H1 (cell line): ENCODE data around the gene HMCN2. TPM values are rescaled to one million over a fixed set of nuclear protein-coding genes. Genes with fewer than 3 reads are reported as not detected.

Experiments used
- CTCF ChIA-PET: fragments of 300-600 bp; sonication (Branson Sonifier 250); formaldehyde crosslinking; loops from one replicate; lab custom pipeline; 2021; ENCODE audit not compliant: partially characterized antibody; lab: Charles Lee
- POLR2A ChIA-PET: fragments of 300-600 bp; sonication (Branson Sonifier 250); formaldehyde crosslinking; loops from one replicate; lab custom pipeline; 2021; ENCODE audit warnings: inconsistent platforms; ENCODE audit not compliant: partially characterized antibody; lab: Charles Lee
- DNase-seq, 2 experiments: peaks; one replicate each; pipeline versions ENCODE4 v3.0.0 to v3.0.0-alpha.2; 2010 to 2022; ENCODE audit warnings: low spot score in 2 of 2, low read depth in 1 of 2, mixed read lengths in 1 of 2
- FAIRE-seq: peaks from 2 replicates; lab custom pipeline; 2011; peaks lifted over from hg19 to GRCh38; lab: Jason Lieb, UNC
- H2AFZ ChIP-seq: 2 replicates; pipeline ENCODE4 v1.8.1; 2012; ENCODE audit warnings: low read length, inconsistent platforms
- H2AK5ac ChIP-seq: 2 replicates; pipeline ENCODE4 v1.6.1; 2013; ENCODE audit warnings: low read depth, low read length
- H2BK120ac ChIP-seq: replicated peaks from 2 replicates; pipeline ENCODE3; 2013; ENCODE audit warnings: low read depth, low read length, inconsistent platforms
- H2BK12ac ChIP-seq: 2 replicates; pipeline ENCODE4 v1.6.1; 2013; ENCODE audit warnings: low read depth, low read length
- H2BK15ac ChIP-seq: 2 replicates; pipeline ENCODE4 v1.6.1; 2013; ENCODE audit warnings: low read length
- H2BK20ac ChIP-seq: 2 replicates; pipeline ENCODE4 v1.6.1; 2013; ENCODE audit warnings: low read length
- H2BK5ac ChIP-seq: 2 replicates; pipeline ENCODE4 v1.6.1; 2013; ENCODE audit warnings: low read depth, low read length
- H3K14ac ChIP-seq: 2 replicates; pipeline ENCODE4 v1.6.1; 2013; ENCODE audit warnings: inconsistent platforms; ENCODE audit not compliant: insufficient read length
- H3K18ac ChIP-seq: 2 replicates; pipeline ENCODE4 v1.6.1; 2013; ENCODE audit warnings: low read length; ENCODE audit errors: extremely low read depth
- H3K23ac ChIP-seq: 2 replicates; pipeline ENCODE4 v1.6.1; 2013; ENCODE audit warnings: inconsistent platforms; ENCODE audit not compliant: insufficient read length
- H3K23me2 ChIP-seq: 2 replicates; pipeline ENCODE4 v1.6.1; 2013; ENCODE audit warnings: low read depth, low read length
- H3K27ac ChIP-seq: 2 replicates; pipeline ENCODE4 v1.6.1; 2011; ENCODE audit warnings: low read depth, low read length, inconsistent platforms
- H3K27me3 ChIP-seq, 4 experiments: replicated peaks in 1 of 4; 1 replicate in 1 of 4; 2 replicates in 3 of 4; pipeline versions ENCODE4 v1.6.1 to v1.8.1; 2011 to 2013; ENCODE audit warnings: low read length in 3 of 4, mild to moderate bottlenecking in 3 of 4, inconsistent platforms in 2 of 4, mixed read lengths in 2 of 4, moderate library complexity in 1 of 4; ENCODE audit not compliant: control insufficient read depth in 3 of 4, insufficient read depth in 3 of 4; ENCODE audit errors: extremely low read depth in 1 of 4
- H3K36me3 ChIP-seq, 4 experiments: 2 replicates each; pipeline versions ENCODE4 v1.6.1 to v1.8.1; 2011 to 2013; ENCODE audit warnings: mild to moderate bottlenecking in 4 of 4, low read length in 3 of 4, moderate library complexity in 2 of 4, control low read depth in 1 of 4, inconsistent platforms in 1 of 4; ENCODE audit not compliant: insufficient read depth in 4 of 4, control insufficient read depth in 2 of 4
- H3K4ac ChIP-seq: replicated peaks from 2 replicates; pipeline ENCODE3; 2013; ENCODE audit warnings: low read length, low read depth, mixed read lengths, inconsistent platforms; ENCODE audit not compliant: insufficient read length
- H3K4me1 ChIP-seq, 4 experiments: replicated peaks in 1 of 4; 1 replicate in 1 of 4; 2 replicates in 3 of 4; pipeline versions ENCODE4 v1.6.1 to v1.8.1; 2011 to 2013; ENCODE audit warnings: low read length in 3 of 4, inconsistent platforms in 2 of 4, mixed read lengths in 1 of 4; ENCODE audit not compliant: insufficient read depth in 4 of 4, control insufficient read depth in 3 of 4
- H3K4me2 ChIP-seq, 2 experiments: 2 replicates each; pipeline versions ENCODE4 v1.6.1 to v1.8.1; 2011 to 2013; ENCODE audit warnings: low read depth in 2 of 2, low read length in 2 of 2, control low read depth in 1 of 2, inconsistent platforms in 1 of 2, mild to moderate bottlenecking in 1 of 2; ENCODE audit not compliant: insufficient read depth in 1 of 2
- H3K4me3 ChIP-seq, 4 experiments: fragments of 200-600, 300-600 bp in 1 of 4; sonication (generic), shearing (Covaris generic), sonication (Bioruptor Twin) in 1 of 4; 2 replicates each; pipeline versions ENCODE4 v1.5.1 to v1.8.1; 2011 to 2016; ENCODE audit warnings: low read length in 4 of 4, low read depth in 3 of 4, control low read depth in 2 of 4, inconsistent platforms in 2 of 4, mild to moderate bottlenecking in 2 of 4, mixed read lengths in 1 of 4, moderate library complexity in 1 of 4; ENCODE audit not compliant: insufficient read depth in 2 of 4; ENCODE audit errors: extremely low read depth in 1 of 4
- H3K56ac ChIP-seq: replicated peaks from 2 replicates; pipeline ENCODE3; 2013; ENCODE audit warnings: low read depth, mild to moderate bottlenecking, mixed read lengths, low read length, inconsistent platforms; ENCODE audit not compliant: insufficient read length
- H3K79me1 ChIP-seq: 2 replicates; pipeline ENCODE4 v1.6.1; 2013; ENCODE audit warnings: low read depth, low read length, control low read depth
- H3K79me2 ChIP-seq, 2 experiments: 2 replicates each; pipeline versions ENCODE4 v1.6.1 to v1.8.1; 2012 to 2013; ENCODE audit warnings: low read length in 2 of 2, mild to moderate bottlenecking in 2 of 2, inconsistent platforms in 1 of 2; ENCODE audit not compliant: insufficient read depth in 2 of 2, control insufficient read depth in 1 of 2
- H3K9ac ChIP-seq, 4 experiments: replicated peaks in 1 of 4; 1 replicate in 1 of 4; 2 replicates in 3 of 4; pipeline versions ENCODE4 v1.6.1 to v1.8.1; 2011 to 2013; ENCODE audit warnings: low read depth in 3 of 4, low read length in 3 of 4, control low read depth in 2 of 4, mild to moderate bottlenecking in 2 of 4, moderate library complexity in 2 of 4, inconsistent platforms in 1 of 4; ENCODE audit errors: extremely low read depth in 1 of 4
- H3K9me3 ChIP-seq, 2 experiments: 2 replicates each; pipeline versions ENCODE4 v1.6.1 to v1.8.1; 2012 to 2013; ENCODE audit warnings: mild to moderate bottlenecking in 2 of 2, moderate library complexity in 2 of 2, control low read depth in 1 of 2, inconsistent platforms in 1 of 2, low read depth in 1 of 2, low read length in 1 of 2, mixed read lengths in 1 of 2; ENCODE audit not compliant: insufficient read depth in 2 of 2
- H4K20me1 ChIP-seq, 2 experiments: replicated peaks in 1 of 2; 2 replicates each; pipeline versions ENCODE3 to v1.8.1; 2011 to 2013; ENCODE audit warnings: inconsistent platforms in 2 of 2, low read length in 2 of 2, mild to moderate bottlenecking in 1 of 2; ENCODE audit not compliant: insufficient read depth in 2 of 2, control insufficient read depth in 1 of 2
- H4K5ac ChIP-seq: 2 replicates; pipeline ENCODE4 v1.6.1; 2013; ENCODE audit warnings: low read length, low read depth, mixed read lengths, inconsistent platforms; ENCODE audit not compliant: insufficient read length
- H4K8ac ChIP-seq: 2 replicates; pipeline ENCODE4 v1.8.0; 2013; ENCODE audit warnings: mild to moderate bottlenecking, moderate library complexity, low read length, inconsistent platforms; ENCODE audit not compliant: insufficient read depth; ENCODE audit errors: extremely low read depth
- H4K91ac ChIP-seq: replicated peaks from 2 replicates; pipeline ENCODE3; 2013; ENCODE audit warnings: low read length, mixed read lengths, inconsistent platforms; ENCODE audit not compliant: insufficient read length
- E2F6 ChIP-seq: IDR thresholded peaks from 2 replicates; pipeline ENCODE4 v1.6.1; 2012; ENCODE audit warnings: inconsistent platforms
- EZH2 ChIP-seq: fragments of 200-600 bp; sonication (generic); IDR thresholded peaks from 2 replicates; pipeline ENCODE4 v1.7.1; 2012; ENCODE audit warnings: low read depth, mild to moderate bottlenecking, moderate library complexity, low read length, inconsistent platforms; ENCODE audit not compliant: severe bottlenecking
- MAX ChIP-seq: IDR thresholded peaks from 2 replicates; pipeline ENCODE4 v1.6.1; 2012; ENCODE audit warnings: inconsistent platforms
- POLR2AphosphoS5 ChIP-seq: IDR thresholded peaks from 2 replicates; pipeline ENCODE4 v1.6.1; 2011; ENCODE audit warnings: low read depth, low read length
- TAF1 ChIP-seq: IDR thresholded peaks from 2 replicates; pipeline ENCODE4 v1.6.1; 2011; ENCODE audit warnings: mild to moderate bottlenecking, low read depth, low read length
- TCF12 ChIP-seq: IDR thresholded peaks from 2 replicates; pipeline ENCODE4 v1.6.1; 2011; ENCODE audit warnings: low read depth, mild to moderate bottlenecking, low read length
- TEAD4 ChIP-seq: IDR thresholded peaks from 2 replicates; pipeline ENCODE4 v1.6.1; 2012; ENCODE audit warnings: low read depth, low read length, inconsistent platforms, mixed read lengths
- USF2 ChIP-seq: IDR thresholded peaks from 2 replicates; pipeline ENCODE4 v1.6.1; 2011; ENCODE audit warnings: low read length, improper control_type of control experiment
- YY1 ChIP-seq: IDR thresholded peaks from 2 replicates; pipeline ENCODE4 v1.6.1; 2011; ENCODE audit warnings: low read depth, mild to moderate bottlenecking, low read length
- WGBS, 2 experiments: shearing (Covaris generic) in 1 of 2; methylation state at CpG; one replicate each; pipeline versions ENCODE4 v1.1.6 to v1.1.7; 2013 to 2015; ENCODE audit warnings: low lambda C conversion rate in 2 of 2, mixed read lengths in 2 of 2, inconsistent platforms in 1 of 2, low coverage in 1 of 2, missing lambda C conversion rate in 1 of 2; ENCODE audit not compliant: insufficient replicate concordance in 2 of 2, insufficient coverage in 1 of 2, insufficient read length in 1 of 2; ENCODE audit errors: extremely low coverage in 1 of 2, missing lambda C conversion rate in 1 of 2; 5-methylcytosine and 5-hydroxymethylcytosine counted together
- polyA plus RNA-seq, 7 experiments: library from polyadenylated mRNA; depleted of rRNA in 3 of 7; stranded (reverse) in 5 of 7; unstranded in 2 of 7; fragments of >200 nt in 5 of 7; fragments of 200-250 nt in 2 of 7; gene quantifications; 1 replicate in 5 of 7; 2 replicates in 1 of 7; 4 replicates in 1 of 7; pipeline versions ENCODE4 v1.2.1 to v1.2.3, GENCODE V29; 2011 to 2013; ENCODE audit warnings: missing spikeins in 2 of 7, mixed read lengths in 2 of 7
- total RNA-seq: library from RNA; stranded (reverse); fragmentation: NEBNext Ultra II Directional; extraction: Animal tissue kit (Norgen Biotek cat#: 25700); gene quantifications from 2 replicates; pipeline ENCODE4 v1.2.1, GENCODE V29; 2021

The HMCN2 gene
- total and polyA plus RNA-seq, 2 of the 8 experiments (the other 6 are each of a cell fraction or from before 2014, with no cell fraction given): 5.0 to 9.1 TPM

GRCh38 chr9:130290291-130291181 is 25.0 kb downstream of the HMCN2 start:
- no peaks in the 10 kb centered on the region for H3K9me3 ChIP-seq
- no peak overlapping the region for H3K27ac ChIP-seq
- H3K18ac ChIP-seq: no peak overlapping the region
- H2AFZ ChIP-seq: no peak overlapping the region
- H3K4me3 ChIP-seq: no peak overlapping the region
- H2BK5ac ChIP-seq: no peak overlapping the region
- no peaks in the 10 kb centered on the region for H3K79me1 ChIP-seq
- 89% methylated on average over 13 of the region's 13 CpGs; no CpG with 5 or more reads in 1 of the 2 experiments for WGBS, 2 experiments
- no peak overlapping the region for H2BK12ac ChIP-seq
- no peak overlapping the region for H4K91ac ChIP-seq
- no peak overlapping the region for H3K56ac ChIP-seq
- no peak for DNase-seq
- H3K23ac ChIP-seq: no peak overlapping the region
- CTCF ChIA-PET: interaction anchor here (0.7 to 1.2 kb wide), 6 partner anchors 12 to 184 kb away, joined by 3 to 6 read pairs (median 3); no protein-coding TSS in a partner anchor
- no peaks in the 10 kb centered on the region for H3K79me2 ChIP-seq
- H4K8ac ChIP-seq: 0 out of 2 replicates have a peak overlapping the region, but pooled peaks have one; percentile 64
- H3K4me1 ChIP-seq: peaks cover 0 to 15% (median 7%) of the 10 kb centered on the region in 4 experiments; a peak in 5 of 7 replicates
- H2BK15ac ChIP-seq: no peak overlapping the region
- POLR2A ChIA-PET: interaction anchor here (0.6 to 1.3 kb wide), 4 partner anchors 8 to 25 kb away, joined by 3 read pairs; partner anchors contain the start of gene HMCN2
- no peak overlapping the region for H2AK5ac ChIP-seq
- H4K20me1 ChIP-seq: no peaks in the 10 kb centered on the region
- 0 out of 8 replicates have a peak, but pooled peaks cover 0 to 3% (median 0%) of the 10 kb centered on the region in 4 experiments for H3K36me3 ChIP-seq
- no peaks in the 10 kb centered on the region for H3K23me2 ChIP-seq
- no peaks in the 10 kb centered on the region for H3K27me3 ChIP-seq
- no peak overlapping the region for H2BK20ac ChIP-seq
- H3K4me2 ChIP-seq: no peak overlapping the region
- H2BK120ac ChIP-seq: no peak overlapping the region
- FAIRE-seq: no peak
- no peak overlapping the region for H3K4ac ChIP-seq
- no peak overlapping the region for H3K9ac ChIP-seq
- H4K5ac ChIP-seq: no peak overlapping the region
- H3K14ac ChIP-seq: no peak overlapping the region
- TF ChIP-seq E2F6 (no peak), POLR2AphosphoS5 (no peak), EZH2 (no peak), MAX (no peak), YY1 (no peak), TCF12 (no peak), TAF1 (no peak), TEAD4 (no peak), USF2 (no peak)
